Gastroesophageal sphincter (tissue), 4 donors: ENCODE measurements around the gene TEX22. TPM values are rescaled to one million over a fixed set of nuclear protein-coding genes. Genes with fewer than 3 reads are reported as not detected.

Experiments used
- ATAC-seq: fragments of 150-250 bp; one replicate; pipeline ENCODE4 v1.9.1; 2016; ENCODE audit warnings: mild to moderate bottlenecking, moderate library complexity
- H3K27ac ChIP-seq, 4 donors: fragments of 200-600 bp; sonication (generic) in 3 of 4; 1 replicate in 3 of 4; 2 replicates in 1 of 4; pipeline ENCODE4 v1.5.1; 2016 to 2019
- H3K27me3 ChIP-seq: fragments of 200-600 bp; sonication (generic); one replicate; pipeline ENCODE4 v1.5.1; 2019
- H3K36me3 ChIP-seq, 2 donors: fragments of 200-600 bp; sonication (generic); one replicate each; pipeline ENCODE4 v1.5.1; 2019; ENCODE audit warnings: control low read depth in 1 of 2
- H3K4me1 ChIP-seq, 3 donors: fragments of 200-600 bp; sonication (generic); 1 replicate in 2 of 3; 2 replicates in 1 of 3; pipeline ENCODE4 v1.5.1; 2016 to 2019; ENCODE audit warnings: control low read depth in 2 of 3
- H3K4me3 ChIP-seq, 2 donors: fragments of 200-600 bp; sonication (generic); one replicate each; pipeline ENCODE4 v1.5.1; 2019; ENCODE audit warnings: mild to moderate bottlenecking in 1 of 2, moderate library complexity in 1 of 2
- H3K9me3 ChIP-seq, 3 donors: fragments of 200-600 bp; sonication (generic); one replicate each; pipeline ENCODE4 v1.5.1; 2017 to 2019; ENCODE audit warnings: control low read depth in 2 of 3
- CTCF ChIP-seq, 4 experiments: fragments of 200-600 bp in 2 of 4; fragments of 450-650 bp in 2 of 4; sonication (generic) in 1 of 4; IDR thresholded peaks; one replicate each; pipeline ENCODE4 v1.5.1; 2017 to 2019; ENCODE audit warnings: antibody characterized with exemption in 4 of 4, mild to moderate bottlenecking in 2 of 4, moderate library complexity in 2 of 4
- EP300 ChIP-seq: sonication (generic); formaldehyde crosslinking; IDR thresholded peaks from one replicate; pipeline ENCODE4 v1.6.1; 2017; ENCODE audit warnings: antibody characterized with exemption, mild to moderate bottlenecking
- POLR2A ChIP-seq, 2 donors: fragments of 450-650 bp; IDR thresholded peaks; one replicate each; pipeline ENCODE4 v1.6.1; 2017; ENCODE audit warnings: antibody characterized with exemption in 2 of 2, mild to moderate bottlenecking in 2 of 2, moderate library complexity in 1 of 2
- POLR2AphosphoS5 ChIP-seq: sonication (generic); formaldehyde crosslinking; IDR thresholded peaks from one replicate; pipeline ENCODE4 v1.6.1; 2017; ENCODE audit warnings: antibody characterized with exemption
- WGBS, 2 donors: methylation state at CpG; one replicate each; pipeline ENCODE4 v1.1.5; 2018; ENCODE audit warnings: low coverage in 1 of 2; 5-methylcytosine and 5-hydroxymethylcytosine counted together
- total RNA-seq, 4 donors: library from RNA; depleted of rRNA; stranded (reverse); fragments of >200 nt; gene quantifications; one replicate each; pipeline ENCODE4 v1.1.0, GENCODE V29; 2016

TEX22 gene
- total RNA-seq, 4 donors from 2014 or later, result 0.42 TPM; not detected in 3

- no peak for ATAC-seq
- no peaks in the 10 kb centered on the region for H3K4me1 ChIP-seq
- H3K36me3 ChIP-seq, result peaks cover 0 to 88% of the 10 kb centered on the region in 2 donors
- H3K27ac ChIP-seq, result no peak overlapping the region
- no peaks in the 10 kb centered on the region for H3K9me3 ChIP-seq
- TF ChIP-seq POLR2A (IDR thresholded peaks at IDR 0.05) (no peak), EP300 (no peak), CTCF (IDR thresholded peaks at IDR 0.05) (no peak), POLR2AphosphoS5 (no peak)
- no peak overlapping the region for H3K4me3 ChIP-seq
- WGBS, 2 donors, result 20 to 86% methylated on average over 1 to 5 of the region's 22 CpGs
- H3K27me3 ChIP-seq, result no peaks in the 10 kb centered on the region
Measured at GRCh38 chr14:105455086-105455640, 56.8 kb downstream of the TEX22 start.

- peaks cover 0 to 88% of the 10 kb centered on the region in 2 donors for H3K36me3 ChIP-seq
Measured at GRCh38 chr14:105455766-105456660, 57.7 kb downstream of the TEX22 start.

GRCh38 chr14:105456736-105457617 lies 58.6 kb downstream of the TEX22 start:
- WGBS, 2 donors, result no CpG with 5 or more reads among the region's 22 CpGs
- peaks cover 0 to 89% of the 10 kb centered on the region in 2 donors for H3K36me3 ChIP-seq

More at GRCh38 chr14:105455766-105456660, 57.7 kb downstream of the TEX22 start:
- no peak for ATAC-seq
- H3K4me1 ChIP-seq, result no peaks in the 10 kb centered on the region
- WGBS, 2 donors, result no CpG with 5 or more reads among the region's 22 CpGs
- no peaks in the 10 kb centered on the region for H3K27me3 ChIP-seq
- no peak overlapping the region for H3K4me3 ChIP-seq
- no peak overlapping the region for H3K27ac ChIP-seq
- no peaks in the 10 kb centered on the region for H3K9me3 ChIP-seq
- TF ChIP-seq POLR2A (IDR thresholded peaks at IDR 0.05) (no peak), CTCF (IDR thresholded peaks at IDR 0.05) (no peak), EP300 (no peak), POLR2AphosphoS5 (no peak)

GRCh38 chr14:105458010-105458409 lies 59.7 kb downstream of the TEX22 start:
- 94% methylated on average over 3 of the region's 18 CpGs; no CpG with 5 or more reads in 1 of the 2 donors for WGBS, 2 donors
- Histone ChIP-seq H3K27ac (no peak overlapping the region), H3K4me1 (no peaks in the 10 kb centered on the region), H3K9me3 (no peaks in the 10 kb centered on the region), H3K36me3 (peaks cover 0 to 89% of the 10 kb centered on the region in 2 donors), H3K27me3 (no peaks in the 10 kb centered on the region), H3K4me3 (no peak overlapping the region)
- no peak for ATAC-seq
- TF ChIP-seq POLR2A (IDR thresholded peaks at IDR 0.05), result no peak
- no peak for TF ChIP-seq EP300
- no peak for TF ChIP-seq POLR2AphosphoS5
- TF ChIP-seq CTCF (IDR thresholded peaks at IDR 0.05), result no peak

More at GRCh38 chr14:105456736-105457617, 58.6 kb downstream of the TEX22 start:
- TF ChIP-seq POLR2AphosphoS5 (no peak), EP300 (no peak), CTCF (IDR thresholded peaks at IDR 0.05) (no peak), POLR2A (IDR thresholded peaks at IDR 0.05) (no peak)
- Histone ChIP-seq H3K9me3 (no peaks in the 10 kb centered on the region), H3K27ac (no peak overlapping the region), H3K27me3 (no peaks in the 10 kb centered on the region), H3K4me3 (no peak overlapping the region), H3K4me1 (no peaks in the 10 kb centered on the region)
- ATAC-seq, result no peak
